OCI-LY3 (cell line): ENCODE results near the gene GON4L.
"Not testable (repeated sequence)": the region's sequence is repeated elsewhere in the genome, so short reads cannot be mapped to it uniquely, and the experiment has no call there.

Source experiments
- CTCF ChIP-seq: fragments of 200-600, 300-600 bp; sonication (generic); IDR thresholded peaks from 2 replicates; pipeline ENCODE4 v1.5.1; 2014; ENCODE audit warnings: antibody characterized with exemption, low read length, low read depth
- EZH2phosphoT487 ChIP-seq: fragments of 200-600 bp; shearing (Covaris generic); IDR thresholded peaks from 2 replicates; pipeline ENCODE4 v1.6.1; 2018; ENCODE audit warnings: antibody characterized with exemption, mixed run types, low read depth

GRCh38 chr1:155896476-155896875 is 39.5 kb upstream of the GON4L start:
- not testable (repeated sequence) for TF ChIP-seq CTCF, EZH2phosphoT487
